Germinal center (tissue), 1 donor: ENCODE data around the gene MAVS.
A peak's percentile ranks its signal among the peaks of the same experiment; 100 is the strongest.

Source experiments
- DNase-seq: peaks from one replicate; pipeline ENCODE4 v3.0.0; 2012; ENCODE audit warnings: mixed read lengths, low spot score

The MAVS gene

DNA sequence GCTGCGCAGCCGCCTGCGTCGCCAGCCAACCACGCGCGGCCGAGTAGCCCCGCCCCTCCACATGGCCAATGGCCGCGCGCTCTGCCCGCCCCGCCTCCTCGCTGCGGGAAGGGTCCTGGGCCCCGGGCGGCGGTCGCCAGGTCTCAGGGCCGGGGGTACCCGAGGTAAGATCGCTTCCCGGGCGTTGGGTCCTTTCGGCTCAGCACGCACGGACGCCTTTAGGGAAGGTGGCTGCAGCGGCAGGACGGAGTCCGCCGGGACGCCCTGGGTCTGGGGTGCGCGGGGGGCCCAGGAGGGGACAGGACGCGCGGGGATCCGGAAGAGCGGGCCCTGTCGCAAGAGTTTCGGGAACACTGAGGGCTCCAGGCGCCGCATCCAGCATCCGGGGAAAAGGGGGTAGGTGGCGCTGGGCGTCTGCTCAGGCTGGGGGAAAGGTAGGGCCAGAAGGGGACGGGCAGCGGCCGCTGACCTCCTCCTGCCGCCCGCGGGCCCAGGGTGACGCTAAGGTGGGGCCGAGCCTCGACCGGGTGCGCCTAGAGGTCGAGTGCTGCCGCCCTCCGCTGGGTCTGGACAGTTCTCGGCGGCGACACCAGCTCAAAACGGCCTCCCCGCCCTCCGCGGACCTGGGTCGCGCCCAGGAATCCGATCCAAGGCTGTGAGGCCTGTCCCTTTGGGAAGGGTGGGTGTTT, at the start of gene MAVS:
Gene MAVS (plus strand): TSS at position 95 of the 689 bp plus-strand sequence. CDS start 7,791 bp downstream, outside the sequence.
- DNase-seq = peak; percentile 93

DNA sequence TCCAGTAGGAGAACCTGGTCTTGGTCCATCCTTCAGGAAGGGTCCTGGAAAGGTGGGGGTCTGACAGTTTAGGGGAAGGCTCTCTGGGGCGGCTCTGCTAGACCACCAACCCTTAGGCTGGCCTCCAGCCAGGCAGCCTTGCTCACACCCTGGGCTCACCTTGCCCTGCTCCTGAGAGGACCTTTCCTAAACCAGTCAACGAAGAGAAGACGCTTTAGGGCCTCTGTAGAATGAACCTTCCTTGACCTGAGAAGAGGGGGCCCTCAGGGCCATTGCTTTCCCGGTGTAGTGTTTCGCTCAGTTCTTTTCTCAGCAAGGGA, 49.4 kb upstream of the MAVS start:
- no peak for DNase-seq

DNA sequence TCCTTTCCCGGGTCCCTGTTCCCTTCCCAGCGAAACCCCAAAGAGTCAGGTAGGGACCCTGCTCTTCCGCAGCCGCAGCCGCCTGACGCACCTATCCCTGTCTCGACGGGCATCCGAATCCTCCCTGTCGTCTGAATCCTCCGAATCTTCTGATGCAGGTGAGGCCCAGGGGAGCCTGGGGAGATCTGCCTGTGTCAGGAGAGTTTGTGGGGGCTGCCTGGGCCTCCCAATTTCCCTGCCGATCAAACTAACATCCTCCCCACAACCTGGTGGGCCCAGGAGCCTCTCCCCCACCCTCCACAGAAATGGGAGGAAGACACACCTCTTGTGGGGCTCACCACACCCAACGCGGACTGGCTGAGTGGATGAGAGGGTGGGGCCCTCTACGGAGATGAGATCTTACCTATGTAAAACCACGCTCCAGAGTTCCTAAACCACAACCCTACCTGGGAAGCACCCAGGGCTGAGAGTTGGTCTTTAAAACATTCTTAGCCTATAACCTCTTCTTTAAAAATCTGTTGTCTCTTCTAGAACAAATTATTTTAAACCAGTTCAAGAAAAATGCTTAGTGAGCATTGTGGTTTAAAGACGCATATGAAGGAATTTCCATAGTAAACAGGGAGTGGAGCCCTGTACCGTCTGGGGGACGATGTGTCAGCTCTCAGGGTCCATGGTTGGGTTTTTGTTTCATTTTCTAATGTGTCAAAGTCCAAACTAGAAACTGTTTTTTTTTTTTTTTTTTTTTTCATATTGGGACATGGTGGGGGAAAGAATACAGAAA, 48.9 kb upstream of the MAVS start:
- no peak for DNase-seq

DNA sequence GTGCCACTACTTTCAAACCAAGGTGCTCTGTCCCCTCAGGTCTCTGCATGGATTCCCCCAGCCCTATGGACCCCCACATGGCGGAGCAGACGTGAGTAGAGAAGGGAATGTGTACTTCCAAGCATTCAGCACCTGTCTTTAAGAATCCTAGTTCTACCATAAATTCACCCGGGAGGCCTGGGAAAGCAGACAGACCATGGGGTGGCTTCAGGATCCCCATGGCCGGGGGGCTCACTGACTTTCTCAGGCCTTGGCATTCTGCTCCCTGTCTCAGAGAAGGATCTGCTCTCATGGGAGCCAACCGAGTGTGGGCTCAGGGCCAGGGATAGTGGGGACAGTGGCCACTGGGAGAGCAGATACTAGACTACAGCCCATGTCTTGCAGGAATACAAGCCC, 48.3 kb upstream of the MAVS start:
- no peak for DNase-seq

DNA sequence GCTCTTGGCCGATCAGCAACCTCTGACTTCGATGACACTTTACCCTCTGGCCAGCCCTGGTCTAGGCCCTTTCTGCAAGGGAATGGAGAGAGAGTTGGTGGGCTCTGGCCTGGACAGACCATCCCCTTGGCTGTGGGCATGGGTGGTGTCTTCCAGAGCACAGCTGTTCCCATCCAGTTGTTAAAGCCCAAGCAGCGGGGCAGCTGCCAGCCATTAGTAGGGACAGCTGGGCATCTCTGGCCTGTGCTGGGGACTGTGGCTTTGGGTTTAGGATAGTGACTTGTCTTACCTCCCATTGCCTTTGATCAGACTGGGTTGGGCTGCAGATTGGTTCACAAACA, 47.8 kb upstream of the MAVS start:
- no peak for DNase-seq

DNA sequence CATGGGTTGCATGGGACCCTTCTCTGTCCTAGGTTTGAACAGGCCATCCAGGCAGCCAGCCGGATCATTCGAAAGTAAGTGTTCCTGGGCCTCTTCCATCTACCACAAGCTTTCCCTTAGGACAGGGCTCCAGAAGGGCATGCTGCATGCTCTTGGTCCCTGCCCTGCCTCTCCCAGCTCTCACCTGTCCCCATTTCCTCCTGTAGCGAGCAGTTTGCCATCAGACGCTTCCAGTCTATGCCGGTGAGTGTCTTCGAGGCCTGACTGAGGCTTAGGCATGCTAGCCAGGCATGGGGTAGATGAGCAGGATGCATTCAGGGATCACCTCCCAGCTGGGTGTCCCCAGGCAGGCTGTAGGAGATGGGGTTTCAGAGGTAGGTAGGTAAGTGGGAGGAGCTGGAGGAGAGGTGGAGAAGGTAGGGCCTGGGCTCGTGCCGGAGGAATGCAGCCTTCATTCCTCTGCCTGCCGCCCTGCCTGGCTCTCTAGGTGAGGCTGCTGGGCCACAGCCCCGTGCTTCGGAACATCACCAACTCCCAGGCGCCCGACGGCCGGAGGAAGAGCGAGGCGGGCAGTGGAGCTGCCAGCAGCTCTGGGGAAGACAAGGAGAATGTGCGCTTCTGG, 46.3 kb upstream of the MAVS start:
- no peak for DNase-seq

DNA sequence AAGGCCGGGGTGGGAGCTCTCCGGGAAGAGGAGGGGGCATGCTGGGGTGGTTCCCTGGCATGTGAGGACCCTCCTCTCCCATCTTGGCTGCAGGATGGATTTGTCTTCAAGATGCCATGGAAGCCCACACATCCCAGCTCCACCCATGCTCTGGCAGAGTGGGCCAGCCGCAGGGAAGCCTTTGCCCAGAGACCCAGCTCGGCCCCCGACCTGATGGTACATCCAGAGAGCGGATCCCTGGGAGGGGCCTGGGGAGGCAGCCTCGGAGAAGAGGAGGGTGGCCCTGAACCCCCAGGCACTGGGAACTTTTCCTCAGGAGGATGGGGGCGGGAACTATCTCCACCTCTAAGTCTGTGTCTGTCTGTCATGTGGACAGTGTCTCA, 45.8 kb upstream of the MAVS start:
- no peak for DNase-seq

DNA sequence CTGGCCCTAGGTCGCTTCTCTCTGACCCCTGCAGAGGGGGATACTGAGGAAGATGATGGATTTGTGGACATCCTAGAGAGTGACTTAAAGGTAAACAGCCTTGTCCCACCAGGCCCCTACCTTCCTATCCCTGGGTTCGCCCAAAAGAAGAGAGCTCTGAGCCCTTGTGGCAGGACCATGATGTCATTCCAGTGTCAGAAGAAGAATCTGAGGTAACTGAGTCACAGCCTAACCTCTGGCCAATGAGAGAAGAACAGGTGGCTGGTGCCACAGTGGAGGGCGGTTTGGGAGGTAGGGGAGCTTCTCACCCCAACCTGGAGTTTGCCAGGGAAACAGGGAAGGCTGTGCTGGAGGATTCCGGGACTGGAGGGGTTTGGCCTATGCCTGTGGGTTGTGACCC, 45.3 kb upstream of the MAVS start:
- no peak for DNase-seq

DNA sequence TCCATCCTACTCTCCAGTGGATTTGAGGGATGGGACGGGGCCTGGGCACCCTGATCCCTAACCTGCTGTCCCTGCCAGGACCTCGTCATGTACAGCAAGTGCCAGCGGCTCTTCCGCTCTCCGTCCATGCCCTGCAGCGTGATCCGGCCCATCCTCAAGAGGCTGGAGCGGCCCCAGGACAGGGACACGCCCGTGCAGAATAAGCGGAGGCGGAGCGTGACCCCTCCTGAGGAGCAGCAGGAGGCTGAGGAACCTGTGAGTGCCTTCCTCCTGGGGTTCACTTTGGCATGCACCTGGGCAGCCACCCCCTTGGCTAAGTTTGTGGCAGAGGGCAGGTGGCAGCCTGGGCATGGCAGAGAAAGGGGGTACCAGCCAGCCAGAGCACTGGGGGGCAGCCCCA, 44.8 kb upstream of the MAVS start:
- DNase-seq = no peak

DNA sequence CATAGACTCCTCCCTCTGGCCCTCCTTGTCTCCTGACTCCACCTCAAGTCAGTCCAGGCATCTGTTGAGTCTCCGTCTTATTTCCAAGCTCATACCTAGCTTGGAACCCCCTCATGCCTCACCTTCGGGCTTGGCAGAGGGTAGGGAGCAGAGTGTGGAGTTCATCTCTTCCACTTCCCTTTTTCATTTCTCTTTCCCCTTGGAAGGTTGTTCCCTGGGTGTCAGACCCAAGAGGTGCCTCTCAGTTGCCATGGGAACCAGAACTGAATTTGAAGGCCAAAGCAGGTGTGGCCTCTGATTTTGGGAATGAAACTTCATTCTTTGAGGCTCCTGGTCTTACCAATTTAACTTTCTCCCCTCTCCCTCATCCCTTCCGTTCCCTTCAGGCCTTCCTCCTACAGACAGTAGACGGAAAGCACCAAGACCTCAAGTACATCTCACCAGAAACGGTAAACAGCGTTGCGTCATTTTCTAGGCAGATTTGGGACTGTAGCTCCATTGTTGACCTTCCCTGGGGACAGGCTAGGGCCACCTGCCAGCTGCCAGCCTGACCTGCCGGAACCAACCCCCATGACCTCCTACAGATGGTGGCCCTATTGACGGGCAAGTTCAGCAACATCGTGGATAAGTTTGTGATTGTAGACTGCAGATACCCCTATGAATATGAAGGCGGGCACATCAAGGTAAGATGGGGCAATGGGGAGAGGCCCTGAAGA, 44.0 kb upstream of the MAVS start:
- DNase-seq = no peak

DNA sequence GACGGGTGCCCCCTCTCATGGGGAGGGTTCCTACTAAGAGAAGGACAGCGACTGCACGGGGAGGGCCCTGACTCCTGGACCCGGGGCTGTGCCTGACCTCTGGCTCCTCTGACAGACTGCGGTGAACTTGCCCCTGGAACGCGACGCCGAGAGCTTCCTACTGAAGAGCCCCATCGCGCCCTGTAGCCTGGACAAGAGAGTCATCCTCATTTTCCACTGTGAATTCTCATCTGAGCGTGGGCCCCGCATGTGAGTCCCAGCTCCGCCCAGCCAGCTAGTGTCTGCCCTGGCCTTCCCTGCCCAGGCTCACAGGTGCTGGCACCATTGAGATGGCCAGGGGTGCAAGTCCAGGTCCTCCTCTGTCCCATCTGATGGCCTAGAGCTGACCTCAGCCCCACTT, 43.3 kb upstream of the MAVS start:
- DNase-seq = no peak

DNA sequence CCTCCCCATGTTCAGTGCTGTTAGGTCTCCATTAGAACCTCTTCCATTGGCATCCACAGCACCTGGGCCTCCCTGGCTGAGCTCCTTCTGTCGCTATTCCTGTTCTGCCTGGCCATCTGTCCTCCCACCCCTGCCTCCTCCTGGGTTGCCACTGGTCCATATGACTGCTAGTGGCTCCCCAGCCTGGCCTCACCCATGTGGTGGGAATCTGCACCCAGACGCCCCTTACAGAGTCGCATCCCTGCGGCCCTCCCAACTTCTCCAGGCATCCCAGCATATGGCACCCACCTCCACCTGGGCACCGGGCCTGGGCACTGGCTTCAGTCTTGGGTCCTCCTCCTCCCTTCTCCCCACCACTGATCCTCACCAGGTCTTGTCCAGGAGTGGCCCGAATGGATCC, 42.8 kb upstream of the MAVS start:
- DNase-seq = no peak

DNA sequence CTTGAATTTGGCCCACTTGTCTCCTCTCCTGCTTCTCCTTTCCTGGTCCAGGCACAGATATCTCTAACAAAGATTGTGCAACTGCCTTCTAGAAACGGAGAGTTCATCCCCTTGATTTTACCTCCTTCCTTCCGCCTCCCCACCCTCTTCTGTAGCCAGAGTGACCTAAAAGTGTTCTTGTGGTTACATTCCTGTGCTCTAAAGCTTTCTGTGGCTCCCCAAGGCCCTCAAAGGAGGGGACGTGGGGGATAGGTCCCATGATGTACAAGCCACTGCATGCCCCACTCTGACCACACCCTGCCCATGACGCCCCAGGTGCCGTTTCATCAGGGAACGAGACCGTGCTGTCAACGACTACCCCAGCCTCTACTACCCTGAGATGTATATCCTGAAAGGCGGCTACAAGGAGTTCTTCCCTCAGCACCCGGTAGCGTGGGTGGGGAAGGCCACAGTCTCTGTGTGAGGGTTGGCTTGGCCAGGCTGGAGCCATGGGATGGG, 42.3 kb upstream of the MAVS start:
- no peak for DNase-seq

DNA sequence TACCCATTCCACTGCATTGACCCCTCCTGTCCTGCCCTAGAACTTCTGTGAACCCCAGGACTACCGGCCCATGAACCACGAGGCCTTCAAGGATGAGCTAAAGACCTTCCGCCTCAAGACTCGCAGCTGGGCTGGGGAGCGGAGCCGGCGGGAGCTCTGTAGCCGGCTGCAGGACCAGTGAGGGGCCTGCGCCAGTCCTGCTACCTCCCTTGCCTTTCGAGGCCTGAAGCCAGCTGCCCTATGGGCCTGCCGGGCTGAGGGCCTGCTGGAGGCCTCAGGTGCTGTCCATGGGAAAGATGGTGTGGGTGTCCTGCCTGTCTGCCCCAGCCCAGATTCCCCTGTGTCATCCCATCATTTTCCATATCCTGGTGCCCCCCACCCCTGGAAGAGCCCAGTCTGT, 41.9 kb upstream of the MAVS start:
- no peak for DNase-seq

DNA sequence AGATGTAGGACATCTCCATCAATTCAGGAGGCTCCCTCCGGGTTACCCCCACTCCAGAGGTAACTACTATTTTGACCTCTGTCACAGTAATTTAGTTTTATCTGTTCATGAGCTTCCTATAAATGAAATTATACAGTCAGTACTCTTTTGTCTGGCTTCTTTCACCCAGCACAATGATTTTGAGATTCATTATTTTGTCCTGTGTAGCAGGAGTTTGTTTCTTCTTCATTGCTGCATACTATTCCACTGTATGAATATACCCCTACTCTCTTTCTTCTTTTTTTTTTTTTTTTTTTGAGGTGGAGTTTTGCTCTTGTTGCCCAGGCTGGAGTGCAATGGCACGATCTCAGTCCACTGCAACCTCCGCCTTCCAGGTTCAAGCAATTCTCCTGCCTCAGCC, 38.1 kb upstream of the MAVS start:
- no peak for DNase-seq

DNA sequence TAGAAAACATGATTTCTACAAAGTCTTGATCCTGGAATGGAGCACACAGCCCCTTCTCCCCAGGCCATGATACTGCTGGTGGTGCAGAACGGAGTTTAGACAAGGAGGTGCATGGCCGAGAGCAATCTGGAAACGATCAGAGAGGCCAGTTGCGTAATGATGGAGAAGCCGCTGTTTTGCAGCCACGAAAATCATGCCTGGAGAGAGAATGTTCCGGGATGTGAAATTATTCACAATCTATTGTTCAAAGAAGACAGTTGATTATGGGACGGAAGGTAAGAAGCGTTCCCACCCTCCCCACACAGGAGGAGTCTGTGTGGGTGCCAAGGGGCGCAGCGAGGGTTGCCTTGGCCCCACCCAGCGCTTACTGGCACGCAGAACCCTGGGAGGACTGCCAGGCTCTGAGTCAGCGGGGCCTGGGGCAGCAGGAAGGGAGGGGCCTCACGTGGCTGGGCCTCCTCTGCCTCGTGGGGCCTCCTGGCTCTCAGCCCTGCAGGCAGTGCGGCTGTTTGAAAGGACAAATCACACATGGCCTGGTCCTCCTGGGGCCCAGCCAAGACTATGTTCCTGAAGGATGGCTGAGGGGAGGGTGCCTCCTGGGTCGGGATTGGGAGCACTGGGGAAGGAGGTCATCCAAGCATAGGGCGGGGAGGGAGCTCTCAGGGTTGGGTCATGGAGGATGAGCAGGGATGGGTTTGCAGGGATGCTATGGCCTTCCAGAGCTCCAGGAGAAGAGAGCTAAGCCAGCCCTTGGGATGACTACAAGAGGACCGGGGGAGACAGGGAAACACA, 35.0 kb upstream of the MAVS start:
- DNase-seq = no peak

DNA sequence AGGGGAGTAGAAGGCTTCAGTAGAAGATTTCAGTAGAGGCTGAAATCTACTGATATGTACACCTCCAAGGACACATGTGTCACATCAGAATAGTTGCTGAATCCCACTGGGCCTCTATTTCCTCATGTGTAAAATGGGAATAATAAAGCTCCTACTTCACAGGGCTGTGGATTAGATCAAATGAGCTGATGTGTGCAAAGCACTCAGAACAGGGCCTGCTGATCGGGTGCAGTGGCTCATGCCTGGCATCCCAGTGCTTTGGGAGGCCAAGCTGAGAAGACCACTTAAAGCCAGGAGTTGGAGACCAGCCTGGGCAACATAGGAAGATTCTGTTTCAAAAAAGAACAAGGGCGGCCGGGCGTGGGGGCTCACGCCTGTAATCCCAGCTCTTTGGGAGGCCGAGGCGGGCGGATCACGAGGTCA, 34.4 kb upstream of the MAVS start:
- no peak for DNase-seq

DNA sequence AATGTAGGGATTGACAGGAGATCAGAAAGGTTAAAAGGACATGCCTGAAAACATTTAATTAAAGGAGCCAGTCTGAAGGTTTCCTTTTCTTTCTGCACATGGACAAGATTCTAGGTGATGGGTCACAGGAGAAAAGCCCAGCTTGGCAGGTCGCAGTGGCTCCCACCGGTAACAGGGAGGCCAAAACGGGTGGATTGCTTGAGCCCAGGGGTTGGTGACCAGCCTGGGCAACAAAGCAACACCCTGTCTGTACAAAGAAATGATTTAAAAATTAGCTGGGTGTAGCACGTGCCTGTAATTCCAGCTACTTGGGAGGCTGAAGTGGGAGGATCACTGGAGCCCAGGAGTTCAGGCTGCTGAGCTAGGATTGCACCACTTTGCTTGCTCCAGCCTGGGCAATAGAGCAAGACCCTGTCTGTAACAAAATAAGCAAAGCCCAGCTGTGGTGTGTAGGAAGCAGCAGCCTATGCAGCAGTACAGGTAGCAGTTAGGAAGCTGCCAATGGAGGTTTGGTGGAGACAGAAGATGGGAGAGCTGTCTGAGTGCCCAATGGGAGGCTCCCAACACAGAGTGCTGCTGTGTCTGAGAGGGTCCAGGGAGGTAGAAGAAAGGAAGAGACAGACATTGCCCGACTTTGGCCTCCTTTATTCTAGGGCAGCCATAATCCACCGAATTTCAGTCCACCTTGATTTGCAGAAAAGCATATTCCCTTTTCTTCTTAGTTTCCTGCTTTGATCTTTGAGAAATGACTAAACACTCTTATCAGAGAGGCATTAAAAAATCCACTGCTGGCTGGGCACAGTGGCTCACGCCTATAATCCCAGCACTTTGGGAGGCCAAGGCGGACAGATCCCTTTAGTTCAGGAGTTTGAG, 33.4 kb upstream of the MAVS start:
- no peak for DNase-seq

DNA sequence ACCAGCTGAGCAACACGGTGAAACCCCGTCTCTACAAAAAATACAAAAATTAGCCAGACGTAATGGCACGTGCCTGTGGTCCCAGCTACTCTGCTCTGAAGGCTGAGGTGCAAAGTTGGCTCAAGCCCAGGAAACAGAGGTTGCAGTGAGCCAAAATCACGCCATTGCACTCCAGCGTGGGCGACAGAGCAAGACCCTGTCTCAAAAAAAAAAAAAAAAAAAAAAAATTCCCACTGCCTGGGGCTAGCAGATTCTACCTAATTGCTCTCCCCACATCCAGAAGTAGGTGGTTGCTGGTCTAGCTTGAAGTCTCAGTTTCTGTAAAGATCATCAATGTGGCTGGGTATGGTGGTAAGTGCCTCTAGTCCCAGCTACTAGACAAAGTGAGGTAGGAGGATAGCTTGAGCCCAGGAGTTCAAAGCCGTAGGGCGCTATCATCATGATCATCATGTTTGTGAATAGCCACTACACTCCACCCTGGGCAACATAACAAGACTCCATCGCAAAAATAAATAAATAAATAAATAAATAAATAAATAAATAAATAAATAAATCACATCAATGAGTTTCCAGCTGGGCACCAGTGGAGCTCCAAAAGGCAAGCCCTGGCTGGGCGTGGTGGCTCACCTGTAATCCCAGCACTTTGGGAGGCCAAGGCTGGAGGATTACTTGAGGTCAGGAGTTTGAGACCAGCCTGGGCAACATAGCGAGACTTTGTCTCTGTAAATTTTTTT, 32.6 kb upstream of the MAVS start:
- DNase-seq = no peak

DNA sequence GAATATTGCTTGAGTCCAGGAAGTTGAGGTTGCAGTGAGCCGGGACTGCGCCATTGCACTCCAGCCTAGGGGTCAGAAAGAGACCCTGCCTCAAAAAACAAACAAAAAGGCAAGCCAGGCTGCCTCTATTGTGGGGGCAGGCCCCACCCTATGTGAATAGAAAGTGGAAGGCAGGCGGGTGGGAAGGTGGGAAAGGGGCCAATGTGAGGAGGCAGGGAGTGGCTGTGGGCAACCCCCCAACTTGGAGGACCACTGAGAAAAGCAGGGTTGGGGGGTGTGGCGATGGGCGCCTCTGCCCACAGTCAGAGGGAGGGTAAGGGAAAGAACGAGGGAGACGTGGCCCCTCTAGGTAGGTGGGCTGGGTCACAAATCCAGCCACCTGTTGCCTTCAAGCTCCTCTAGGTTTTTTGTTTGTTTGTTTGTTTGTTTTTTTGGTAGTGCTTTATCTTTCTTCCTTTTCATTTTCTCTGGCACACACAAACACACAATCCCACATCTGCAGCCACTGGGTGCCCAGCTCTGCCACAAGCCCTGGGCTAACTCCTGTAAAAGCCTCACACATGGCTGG, 31.6 kb upstream of the MAVS start:
- no peak for DNase-seq
